AG09309 (cell line): ENCODE data around the gene POFUT1.
"Not testable (repeated sequence)": the region's sequence is repeated elsewhere in the genome, so short reads cannot be mapped to it uniquely, and the experiment has no call there.

Experiments
- DNase-seq: peaks from one replicate; pipeline ENCODE4 v3.0.0-alpha.2; 2010; ENCODE audit warnings: low read depth
- H3K4me3 ChIP-seq: 2 replicates; pipeline ENCODE4 v1.5.1; 2011; ENCODE audit warnings: mild to moderate bottlenecking, low read depth, low read length, moderate library complexity; ENCODE audit not compliant: control insufficient read depth
- CTCF ChIP-seq: IDR thresholded peaks from 2 replicates; pipeline ENCODE4 v1.5.1; 2011; ENCODE audit warnings: mild to moderate bottlenecking, low read depth, low read length, inconsistent platforms; ENCODE audit not compliant: insufficient read depth, control insufficient read depth; ENCODE audit errors: missing control alignments

The POFUT1 gene

DNA sequence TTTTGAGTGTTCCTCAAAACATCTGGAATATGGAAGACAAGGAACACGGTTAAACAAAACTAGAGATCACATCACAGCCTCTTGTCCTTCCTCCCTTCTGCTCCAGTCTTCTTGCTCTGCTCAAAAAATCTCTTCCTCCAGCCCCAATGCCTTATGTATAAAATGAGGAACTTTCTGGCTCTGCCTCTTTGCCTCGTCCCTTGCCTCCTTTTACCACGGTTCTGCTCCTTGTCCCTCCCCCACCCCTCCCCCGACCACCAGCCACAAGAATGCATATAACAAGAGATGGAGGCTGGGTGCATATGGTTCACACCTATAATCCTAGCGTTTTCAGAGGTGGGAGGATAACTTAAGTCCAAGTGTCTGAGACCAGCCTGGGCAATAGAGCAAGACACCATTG lies 43.7 kb upstream of the POFUT1 start:
- TF ChIP-seq CTCF, result no peak
- H3K4me3 ChIP-seq, result no peak overlapping the region
- no peak for DNase-seq

DNA sequence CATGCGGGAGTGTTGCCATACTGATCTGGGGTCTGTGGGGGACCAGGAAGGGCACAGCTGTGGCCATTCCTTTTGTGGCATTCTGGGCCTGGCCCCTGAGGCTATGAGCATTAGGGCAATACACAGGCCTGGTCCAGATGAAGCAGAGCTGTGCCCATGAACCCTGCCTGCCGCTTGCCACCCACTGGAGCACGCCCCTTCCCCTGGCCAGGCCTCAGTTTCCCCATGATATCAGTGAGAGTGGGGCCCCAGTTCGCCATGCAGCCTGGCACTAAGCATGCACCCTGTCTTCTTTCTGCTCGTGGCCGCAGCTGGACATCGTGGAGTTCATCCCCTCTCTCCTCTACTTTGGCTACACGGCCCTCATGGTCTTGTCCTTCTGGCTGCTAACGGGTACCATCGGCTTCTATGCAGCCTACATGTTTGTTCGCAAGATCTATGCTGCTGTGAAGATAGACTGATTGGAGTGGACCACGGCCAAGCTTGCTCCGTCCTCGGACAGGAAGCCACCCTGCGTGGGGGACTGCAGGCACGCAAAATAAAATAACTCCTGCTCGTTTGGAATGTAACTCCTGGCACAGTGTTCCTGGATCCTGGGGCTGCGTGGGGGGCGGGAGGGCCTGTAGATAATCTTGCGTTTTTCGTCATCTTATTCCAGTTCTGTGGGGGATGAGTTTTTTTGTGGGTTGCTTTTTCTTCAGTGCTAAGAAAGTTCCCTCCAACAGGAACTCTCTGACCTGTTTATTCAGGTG lies 42.5 kb upstream of the POFUT1 start:
- no peak for DNase-seq
- no peak for TF ChIP-seq CTCF
- H3K4me3 ChIP-seq, result no peak overlapping the region

DNA sequence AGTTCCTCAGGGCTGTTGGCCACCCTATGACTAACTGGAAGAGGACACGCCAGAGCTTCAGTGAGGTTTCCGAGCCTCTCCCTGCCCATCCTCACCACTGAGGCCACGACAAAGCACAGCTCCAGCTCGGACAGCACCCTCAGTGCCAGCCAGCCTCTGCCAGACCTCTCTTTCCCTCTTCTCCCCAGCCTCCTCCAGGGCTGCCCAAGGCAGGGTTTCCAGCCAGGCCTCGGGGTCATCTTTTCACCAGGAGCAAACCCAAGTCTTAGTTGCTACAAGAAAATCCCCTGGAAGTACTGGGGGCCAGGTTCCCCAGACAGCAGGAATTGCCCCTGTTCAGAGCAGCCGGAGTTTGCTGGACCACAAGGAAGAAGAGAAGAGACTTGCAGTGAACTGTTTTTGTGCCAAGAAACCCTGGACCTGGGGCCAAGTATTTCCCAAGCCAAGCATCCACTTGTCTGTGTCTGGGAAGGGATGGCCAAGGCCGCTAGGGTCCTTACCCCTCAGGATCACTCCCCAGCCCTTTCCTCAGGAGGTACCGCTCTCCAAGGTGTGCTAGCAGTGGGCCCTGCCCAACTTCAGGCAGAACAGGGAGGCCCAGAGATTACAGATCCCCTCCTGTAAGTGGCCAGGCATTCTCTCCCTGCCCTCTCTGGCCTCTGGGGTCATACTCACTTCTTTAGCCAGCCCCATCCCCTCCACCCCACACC lies 41.7 kb upstream of the POFUT1 start:
- no peak for TF ChIP-seq CTCF
- DNase-seq, result no peak
- no peak overlapping the region for H3K4me3 ChIP-seq

- no peak for TF ChIP-seq CTCF
- H3K4me3 ChIP-seq, result no peak overlapping the region
- no peak for DNase-seq
Measured at GRCh38 chr20:32167552-32167951, 40.1 kb upstream of the POFUT1 start.

DNA sequence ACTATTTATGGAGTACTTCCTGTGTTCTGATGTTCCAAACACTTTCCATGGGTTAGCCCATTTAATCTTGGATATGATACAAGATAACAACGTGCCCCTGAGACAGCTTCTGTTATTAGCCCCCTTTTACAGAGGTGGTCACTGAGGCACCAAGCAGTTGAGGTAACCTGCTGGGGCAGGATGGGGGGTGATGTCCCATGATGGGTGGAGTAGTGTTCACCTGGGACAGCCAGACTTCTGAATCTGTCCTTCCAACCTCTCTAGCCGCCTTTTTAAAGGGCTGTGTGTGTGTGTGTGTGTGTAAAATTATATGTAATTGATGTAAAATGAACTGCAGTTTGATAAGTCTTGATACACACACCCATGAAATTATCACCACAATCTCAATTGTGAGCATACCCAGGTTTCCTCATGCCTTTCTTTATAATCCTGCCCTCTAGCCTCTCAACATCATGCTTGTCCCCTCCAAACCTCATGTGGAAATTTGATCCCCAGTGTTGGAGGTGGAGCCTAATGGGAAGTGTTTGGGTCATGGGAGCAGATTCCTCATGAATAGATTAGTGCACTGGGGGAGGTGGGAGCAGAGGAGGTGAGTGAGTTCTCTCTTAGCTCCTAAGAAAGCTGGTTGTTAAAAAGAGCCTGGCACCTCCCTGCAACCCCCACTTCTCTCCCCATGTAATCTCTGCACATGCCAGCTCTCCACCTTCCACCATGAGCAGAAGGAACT lies 39.3 kb upstream of the POFUT1 start:
- no peak for TF ChIP-seq CTCF
- no peak for DNase-seq
- no peak overlapping the region for H3K4me3 ChIP-seq

- DNase-seq, H3K4me3 ChIP-seq: not testable (repeated sequence)
Measured at GRCh38 chr20:32177696-32178095, 30.0 kb upstream of the POFUT1 start.

GRCh38 chr20:32179515-32179914 lies 28.2 kb upstream of the POFUT1 start:
- no peak for TF ChIP-seq CTCF
- no peak overlapping the region for H3K4me3 ChIP-seq
- DNase-seq, result no peak
